HG02840 (cell line): ENCODE results near the gene SDK1.

Source experiments
- ATAC-seq: cut with Tn5 transposase; IDR thresholded peaks from one replicate; pipeline ENCODE4 v1.9.1; 2021; ENCODE audit warnings: mild to moderate bottlenecking, moderate library complexity, moderate number of reproducible peaks; ENCODE audit not compliant: unreplicated experiment, low FRiP score

SDK1 gene

GRCh38 chr7:3991731-3992231, 690.7 kb downstream of the SDK1 start:
- no peak for ATAC-seq

DNA sequence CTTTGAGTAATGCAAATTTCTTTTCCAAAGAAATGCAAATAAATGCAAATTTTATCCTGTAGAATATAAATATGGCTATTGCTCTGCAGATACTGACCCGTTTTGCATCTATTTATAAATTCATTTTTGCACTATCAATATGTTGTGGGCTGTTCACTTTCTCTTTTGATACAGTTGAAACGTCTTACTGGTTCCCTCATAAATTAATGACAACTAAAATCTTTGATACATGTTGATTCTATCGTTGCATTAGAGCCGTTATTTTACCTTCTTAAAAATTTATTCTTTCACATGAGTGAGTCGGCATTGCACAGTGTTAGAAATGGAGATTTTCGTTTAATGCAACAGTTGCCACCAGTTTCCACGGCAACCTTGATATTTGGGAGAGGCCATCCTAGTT, 691.8 kb downstream of the SDK1 start:
- no peak for ATAC-seq

GRCh38 chr7:3994764-3995163, 693.7 kb downstream of the SDK1 start:
- no peak for ATAC-seq

DNA sequence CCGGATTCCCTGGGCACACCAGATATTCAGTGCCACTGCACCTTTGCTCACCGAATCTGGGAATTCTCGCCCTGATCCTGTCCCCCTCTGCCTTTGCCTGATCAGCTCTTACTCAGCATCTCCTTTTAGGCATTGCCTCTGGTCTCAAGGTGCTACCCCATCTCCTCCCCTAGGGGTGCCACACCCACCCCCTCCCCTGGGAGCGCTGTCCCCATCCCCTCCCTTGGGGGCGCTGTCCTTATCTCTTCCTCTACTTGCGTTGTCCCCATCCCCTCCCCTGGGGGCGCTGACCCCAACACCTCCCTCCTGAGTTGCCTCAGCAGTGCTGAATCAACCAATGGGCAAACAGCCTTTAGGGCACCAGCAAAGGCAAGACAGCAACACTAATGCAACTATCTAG, 694.1 kb downstream of the SDK1 start:
- no peak for ATAC-seq

- no peak for ATAC-seq
Observed at GRCh38 chr7:3998060-3998459, 697.0 kb downstream of the SDK1 start.

- ATAC-seq: no peak
Observed at GRCh38 chr7:4000139-4000538, 699.1 kb downstream of the SDK1 start.

DNA sequence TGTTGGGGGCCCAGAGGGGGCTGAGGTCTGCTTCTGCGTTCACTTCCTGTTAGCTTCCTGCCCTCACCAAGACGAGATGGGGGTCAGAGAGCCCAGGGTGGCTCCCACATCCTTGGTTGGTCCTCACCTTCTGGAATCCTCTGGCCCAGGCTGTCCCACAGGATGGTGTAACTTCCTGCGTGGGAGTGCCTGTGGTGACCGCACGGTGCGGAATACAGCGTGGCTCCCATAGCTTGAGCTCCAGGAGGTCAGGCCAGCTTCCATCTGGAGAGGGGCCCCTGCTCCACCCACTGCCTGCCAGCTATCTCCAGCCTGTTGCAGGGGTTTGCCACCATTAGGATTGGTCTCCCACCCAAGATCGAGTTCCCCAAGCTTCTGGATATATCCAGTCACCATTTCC, 699.9 kb downstream of the SDK1 start:
- ATAC-seq: no peak

DNA sequence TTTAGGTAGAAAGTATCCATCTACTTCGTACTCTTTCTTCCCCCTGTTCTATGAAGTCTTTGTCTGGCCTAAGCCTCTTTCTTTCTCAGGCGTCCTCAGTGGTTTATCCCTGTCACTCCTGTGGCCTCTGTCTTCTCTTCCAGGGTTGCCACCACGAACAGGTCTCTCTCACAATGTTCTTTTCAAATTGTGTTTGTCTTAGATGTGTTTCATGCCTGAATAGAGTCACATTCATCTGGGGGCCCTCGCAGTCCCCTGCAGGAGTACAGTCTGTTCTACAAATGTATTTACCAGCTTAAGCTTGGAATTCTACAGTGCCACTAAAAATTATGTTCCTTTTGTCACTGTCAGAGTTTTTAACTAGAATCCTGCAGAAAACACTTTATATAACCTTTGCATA, 700.7 kb downstream of the SDK1 start:
- no peak for ATAC-seq

DNA sequence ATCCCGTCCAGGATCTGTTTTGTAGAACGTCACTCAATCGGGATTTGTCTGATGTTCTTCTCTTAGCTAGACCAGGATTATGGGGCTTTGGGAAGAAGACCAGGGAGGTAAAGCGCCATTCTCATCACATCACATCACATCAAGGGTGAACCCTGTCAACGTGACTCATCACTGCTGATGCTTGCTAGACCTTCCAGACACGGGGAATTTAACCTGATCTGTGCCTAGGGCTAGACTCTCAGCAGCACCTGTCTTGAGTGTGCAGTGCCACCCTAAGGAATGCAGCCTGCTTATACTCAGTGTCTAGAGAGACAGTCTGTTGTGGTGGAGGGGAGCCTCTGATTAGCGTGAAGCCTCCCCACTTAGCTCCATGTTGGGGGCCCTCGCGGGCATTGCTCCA, 702.5 kb downstream of the SDK1 start:
- ATAC-seq: no peak

GRCh38 chr7:4006687-4007086, 705.6 kb downstream of the SDK1 start:
- no peak for ATAC-seq

DNA sequence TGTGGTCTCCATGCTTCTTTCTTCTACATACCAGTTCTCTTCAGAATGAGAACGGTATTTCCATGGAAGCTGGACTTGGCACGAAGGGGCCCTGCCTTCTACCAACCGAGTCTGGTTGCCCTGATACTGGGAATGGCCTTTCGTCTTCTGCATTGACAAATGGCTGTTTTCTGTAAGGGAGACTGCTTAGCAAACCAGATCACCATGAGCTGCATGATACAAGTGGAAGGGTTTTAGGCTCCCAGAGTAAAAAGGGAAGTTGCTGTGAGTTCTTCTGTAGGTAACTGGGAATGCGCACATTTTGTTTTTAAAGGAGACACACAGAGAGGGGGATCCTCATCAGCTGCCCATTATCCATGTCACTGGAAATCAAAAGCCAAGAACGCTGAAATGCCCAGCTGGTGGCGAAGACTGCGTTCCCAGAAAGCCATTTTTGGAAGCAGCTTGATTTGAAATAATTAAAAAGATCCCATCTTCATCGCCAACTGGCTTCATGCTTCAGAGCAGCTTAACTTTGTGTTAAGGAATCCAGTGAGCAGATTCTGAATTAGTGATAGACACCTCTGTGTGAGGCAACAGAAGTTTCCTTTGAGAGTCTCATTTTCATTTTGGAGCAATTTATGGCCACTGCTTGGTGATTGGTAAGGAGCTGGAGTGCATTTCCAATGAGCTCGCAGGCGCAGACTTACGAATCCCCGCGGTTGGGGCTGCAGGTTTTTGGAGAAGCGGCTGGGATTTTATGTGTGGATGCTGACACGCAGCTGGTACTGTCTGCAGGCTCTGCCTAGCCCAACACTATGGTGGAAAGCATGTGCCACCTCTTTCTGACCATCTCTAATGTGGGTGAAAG, 708.4 kb downstream of the SDK1 start:
- ATAC-seq: no peak

GRCh38 chr7:4010061-4010605, 709.1 kb downstream of the SDK1 start:
- no peak for ATAC-seq

DNA sequence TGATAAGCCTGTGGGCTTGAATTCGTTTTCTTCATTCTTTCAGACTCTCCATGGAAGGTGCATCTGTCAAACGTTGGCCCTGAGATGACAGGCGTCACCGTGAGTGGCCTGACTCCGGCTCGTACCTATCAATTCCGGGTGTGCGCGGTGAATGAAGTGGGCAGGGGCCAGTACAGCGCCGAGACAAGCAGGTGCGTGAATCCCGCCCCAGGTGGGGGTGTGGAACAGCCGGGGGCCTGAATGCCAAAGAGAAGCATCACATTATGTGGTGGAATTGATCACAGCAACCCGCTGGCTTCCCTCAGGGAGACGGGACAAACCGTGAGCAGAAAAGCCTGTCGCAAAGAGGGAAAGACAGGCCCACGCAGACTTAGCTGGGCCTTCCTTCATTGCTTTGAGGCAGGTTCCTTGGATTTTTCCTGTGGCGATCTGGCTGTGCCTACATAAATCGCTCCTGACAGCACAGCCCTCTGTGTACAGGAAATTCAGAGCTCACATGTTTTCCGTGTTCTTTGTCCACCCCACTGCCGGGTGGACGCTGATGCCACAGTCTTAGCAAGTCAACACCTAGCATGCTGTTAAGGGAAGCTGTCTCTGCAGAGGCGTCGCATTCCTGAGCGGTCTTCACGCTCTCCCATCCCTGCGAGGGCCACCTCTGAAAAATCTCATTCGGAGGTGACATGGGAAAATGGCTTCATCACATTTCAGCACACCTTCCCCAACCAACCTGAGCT, 710.0 kb downstream of the SDK1 start:
- no peak for ATAC-seq

- ATAC-seq: no peak
Observed at GRCh38 chr7:4013793-4014192, 712.7 kb downstream of the SDK1 start.

DNA sequence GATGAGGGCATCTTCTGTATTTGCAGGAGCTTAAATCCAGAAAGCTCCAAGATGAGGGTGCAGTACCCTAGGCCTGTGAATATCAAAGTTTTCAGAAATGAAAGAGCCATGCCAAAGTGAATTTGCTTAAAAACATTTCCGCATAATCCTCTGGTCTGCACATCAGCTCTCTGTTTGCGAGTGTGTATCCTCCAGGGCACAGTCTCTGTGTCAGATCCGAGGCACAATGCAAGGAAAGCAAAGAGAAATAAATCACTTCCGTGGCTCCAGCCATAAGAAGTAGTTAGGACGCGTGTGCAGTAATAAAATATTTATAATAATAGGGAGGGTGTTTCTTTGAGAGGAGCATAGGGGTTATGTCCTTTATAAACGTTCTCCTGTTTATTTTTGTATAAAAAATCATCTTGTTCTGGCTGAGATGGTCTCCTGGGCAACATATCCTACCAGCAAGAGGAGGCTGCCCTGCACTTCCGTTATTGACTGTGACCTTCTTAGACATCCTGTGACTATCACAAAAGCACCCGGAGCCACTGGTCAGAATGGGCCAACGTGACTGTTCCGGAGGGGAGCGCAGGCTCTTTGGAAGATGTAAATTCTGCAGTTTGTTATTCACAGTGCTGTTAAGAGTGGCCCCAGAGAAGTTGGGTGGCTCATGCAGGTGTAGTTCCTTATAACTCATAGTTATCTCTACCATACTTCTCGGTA, 713.4 kb downstream of the SDK1 start:
- ATAC-seq: no peak

DNA sequence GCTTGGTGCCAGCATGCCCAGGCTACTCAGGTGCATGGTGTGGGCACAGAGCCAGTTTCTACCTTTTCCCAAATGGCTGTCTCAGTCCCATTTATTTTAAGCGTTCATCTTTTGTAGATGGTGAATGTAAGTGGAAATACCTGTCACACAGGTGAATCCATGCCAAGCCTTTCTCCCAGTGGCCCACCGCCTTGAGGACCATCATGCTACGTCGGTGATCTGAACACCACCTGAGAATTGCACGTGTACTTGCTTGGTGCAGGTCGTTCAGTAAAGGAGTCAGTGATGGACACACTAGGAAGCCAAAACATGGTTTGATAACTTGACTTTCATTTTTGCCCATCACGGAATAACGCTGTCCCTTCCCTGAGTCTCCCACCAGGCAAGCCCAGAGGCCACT, 714.3 kb downstream of the SDK1 start:
- ATAC-seq: no peak

GRCh38 chr7:4015996-4016395, 714.9 kb downstream of the SDK1 start:
- no peak for ATAC-seq

DNA sequence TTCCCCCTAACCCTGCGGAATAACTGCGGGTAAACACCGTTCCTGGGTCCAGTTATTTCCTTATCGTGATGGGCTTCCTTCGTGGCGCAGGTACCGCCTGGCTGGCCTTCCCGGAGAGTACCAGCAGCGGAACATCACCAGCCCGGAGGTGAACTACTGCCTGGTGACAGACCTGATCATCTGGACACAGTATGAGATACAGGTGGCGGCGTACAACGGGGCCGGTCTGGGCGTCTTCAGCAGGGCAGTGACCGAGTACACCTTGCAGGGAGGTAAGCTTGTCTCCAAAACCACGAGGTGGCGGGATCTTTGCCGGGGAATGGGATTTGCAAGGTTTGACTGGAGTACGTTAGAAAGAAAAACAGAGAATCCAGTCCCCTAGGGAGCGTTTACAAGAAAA, 716.0 kb downstream of the SDK1 start:
- ATAC-seq: no peak

- ATAC-seq: no peak
Observed at GRCh38 chr7:4017785-4018184, 716.7 kb downstream of the SDK1 start.

DNA sequence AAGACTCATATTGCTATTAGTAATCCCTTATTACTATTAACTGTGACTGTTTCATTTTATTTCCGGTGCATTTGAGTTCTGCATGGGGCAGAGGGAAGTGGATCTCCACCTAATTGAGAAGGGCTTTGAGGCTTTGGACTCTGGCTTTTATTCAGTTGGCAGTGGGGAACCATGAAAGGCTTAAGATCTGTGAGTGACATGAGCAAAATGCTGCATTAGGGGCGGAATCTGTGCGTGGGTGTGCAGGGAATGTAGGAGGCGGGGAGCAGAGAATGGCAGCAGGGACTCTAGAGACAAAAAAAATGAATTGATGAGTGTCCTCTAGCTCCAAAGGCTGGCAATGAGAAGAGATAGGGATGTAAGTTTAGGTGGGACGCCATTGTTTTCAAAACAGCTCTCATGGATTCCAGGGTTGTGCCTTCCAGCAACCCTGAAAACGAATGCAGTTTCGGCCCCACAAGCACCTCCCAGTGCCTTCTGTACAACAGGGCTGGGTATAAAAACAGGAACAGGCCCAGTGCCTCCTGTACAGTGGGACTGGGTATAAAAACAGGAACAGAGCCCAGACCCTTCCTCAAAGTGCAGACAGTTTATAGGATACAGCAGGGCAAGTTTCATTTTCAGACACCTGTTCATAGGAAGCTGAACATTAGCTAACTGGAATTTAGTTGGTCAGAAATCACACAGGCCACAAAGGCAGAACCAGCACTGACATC, 717.7 kb downstream of the SDK1 start:
- no peak for ATAC-seq
